Colonic mucosa (tissue), 4 donors: ENCODE data around the gene S1PR4. TPM values are rescaled to one million over a fixed set of nuclear protein-coding genes. Genes with fewer than 3 reads are reported as not detected.

ENCODE experiments used
- DNase-seq: peaks from one replicate; pipeline ENCODE4 v3.0.0-alpha.2; 2020
- H3K27ac ChIP-seq: fragments of 200-600 bp; one replicate; pipeline ENCODE4 v1.8.0; 2021
- H3K27me3 ChIP-seq: fragments of 200-600 bp; one replicate; pipeline ENCODE4 v1.8.0; 2021
- H3K36me3 ChIP-seq: fragments of 200-600 bp; one replicate; pipeline ENCODE4 v1.8.0; 2021
- H3K4me1 ChIP-seq: fragments of 200-600 bp; one replicate; pipeline ENCODE4 v1.8.0; 2021; ENCODE audit warnings: mild to moderate bottlenecking
- H3K4me3 ChIP-seq: fragments of 200-600 bp; one replicate; pipeline ENCODE4 v1.8.0; 2021
- H3K9ac ChIP-seq, 2 donors: one replicate each; pipeline ENCODE4 v1.7.0; 2013; ENCODE audit warnings: control low read depth in 2 of 2, low read depth in 2 of 2, low read length in 2 of 2
- H3K9me3 ChIP-seq: fragments of 200-600 bp; one replicate; pipeline ENCODE4 v1.8.0; 2021
- CTCF ChIP-seq: fragments of 200-600 bp; IDR thresholded peaks from one replicate; pipeline ENCODE4 v1.8.0; 2022; ENCODE audit warnings: antibody characterized with exemption, mild to moderate bottlenecking
- intact Hi-C: fragments of 100-400 bp; cut with DNase I; formaldehyde crosslinking; loops from one replicate; pipeline ENCODE4 v1.14.1; 2022
- total RNA-seq, 2 donors: library from RNA; stranded (reverse); fragmentation: NEBNext Ultra II Directional in 1 of 2; extraction: Animal tissue kit (Norgen Biotek cat#: 25700) in 1 of 2; gene quantifications; one replicate each; pipeline ENCODE4 v1.2.1, GENCODE V29; 2021
- donor health status: healthy.
- donor health status: DM: no; HTN: no; CAD: no.
- donor health status: DM: no; HTN: no; CAD: no.

The S1PR4 gene
- total RNA-seq, 2 donors from 2014 or later: 0.96 to 1.1 TPM

- peak within 1 kb of the TSS; percentile 63 for H3K27ac ChIP-seq
- TF ChIP-seq CTCF: no peak
- peaks cover 30% of the 10 kb centered on the region for H3K4me1 ChIP-seq
- H3K9ac ChIP-seq: peak within 1 kb of the TSS; percentile 84 to 94
- intact Hi-C loops: no loop called here
- no peaks in the 10 kb centered on the region for H3K27me3 ChIP-seq
- H3K9me3 ChIP-seq: no peaks in the 10 kb centered on the region
- no peaks in the 10 kb centered on the region for H3K36me3 ChIP-seq
- H3K4me3 ChIP-seq: peak within 1 kb of the TSS; percentile 95
- peak; percentile 95 for DNase-seq
Measured at GRCh38 chr19:3185461-3186159, 7.0 kb downstream of the S1PR4 start, which contains the start of gene NCLN. Gene NCLN (plus strand): TSS chr19:3185930. CDS start chr19:3186031, 101 bp downstream.

- no peak for TF ChIP-seq CTCF
- Histone ChIP-seq H3K9me3 (no peaks in the 10 kb centered on the region), H3K36me3 (no peaks in the 10 kb centered on the region), H3K4me3 (peak overlapping the region; percentile 95), H3K27me3 (no peaks in the 10 kb centered on the region), H3K27ac (peak overlapping the region; percentile 63), H3K9ac (peak overlapping the region; percentile 84 to 94), H3K4me1 (peaks cover 30% of the 10 kb centered on the region)
- intact Hi-C loops: no loop called here
- no peak for DNase-seq
Measured at GRCh38 chr19:3186160-3186688, 7.7 kb downstream of the S1PR4 start.

GRCh38 chr19:3186891-3187661 lies 8.5 kb downstream of the S1PR4 start:
- peak overlapping the region; percentile 63 for H3K27ac ChIP-seq

GRCh38 chr19:3187662-3188511 lies 9.3 kb downstream of the S1PR4 start:
- no peaks in the 10 kb centered on the region for H3K36me3 ChIP-seq

More at GRCh38 chr19:3186891-3187661, 8.5 kb downstream of the S1PR4 start:
- intact Hi-C loops: no loop called here
- TF ChIP-seq CTCF: no peak
- Histone ChIP-seq H3K36me3 (no peaks in the 10 kb centered on the region), H3K9me3 (no peaks in the 10 kb centered on the region), H3K9ac (peak overlapping the region; percentile 84 to 94), H3K4me3 (peak overlapping the region; percentile 95), H3K4me1 (peaks cover 30% of the 10 kb centered on the region), H3K27me3 (no peaks in the 10 kb centered on the region)
- no peak for DNase-seq

More at GRCh38 chr19:3187662-3188511, 9.3 kb downstream of the S1PR4 start:
- H3K9ac ChIP-seq: peak overlapping the region; percentile 84 to 94
- peaks cover 30% of the 10 kb centered on the region for H3K4me1 ChIP-seq
- H3K4me3 ChIP-seq: peak overlapping the region; percentile 15
- DNase-seq: no peak
- no peaks in the 10 kb centered on the region for H3K27me3 ChIP-seq
- intact Hi-C loops: no loop called here
- TF ChIP-seq CTCF: no peak
- H3K9me3 ChIP-seq: no peaks in the 10 kb centered on the region
- peak overlapping the region; percentile 87 for H3K27ac ChIP-seq
